Activated T-helper 2 cell treated with anti-CD3 and anti-CD28 coated beads, Interferon-gamma antibody, Interleukin-2, Interleukin-4, amounts not matched to agents 10 μg/mL and 5 μg/mL and 100 μg/mL, durations not matched to agents 14 hours and 24 hours and 36 hours (primary cell): ENCODE measurements around the gene PRR3. TPM values are rescaled to one million over a fixed set of nuclear protein-coding genes. Genes with fewer than 3 reads are reported as not detected.
A peak's percentile ranks its signal among the peaks of the same experiment; 100 is the strongest.
"Not testable (repeated sequence)": the region's sequence is repeated elsewhere in the genome, so short reads cannot be mapped to it uniquely, and the experiment has no call there.

Experiments
- DNase-seq: peaks from one replicate; pipeline ENCODE4 v3.0.0; 2021; ENCODE audit warnings: low spot score
- H3K27ac Mint-ChIP-seq: one replicate; pipeline ENCODE4 v1.8.0; 2021; ENCODE audit warnings: mixed read lengths
- H3K27me3 Mint-ChIP-seq: one replicate; pipeline ENCODE4 v1.8.0; 2021; ENCODE audit warnings: low read depth, mixed read lengths
- H3K36me3 Mint-ChIP-seq: one replicate; pipeline ENCODE4 v1.8.0; 2021; ENCODE audit warnings: low read depth, mixed read lengths
- H3K4me1 Mint-ChIP-seq: one replicate; pipeline ENCODE4 v1.8.0; 2021; ENCODE audit warnings: low read depth, mixed read lengths
- H3K4me3 Mint-ChIP-seq: one replicate; pipeline ENCODE4 v1.8.0; 2021; ENCODE audit warnings: low read depth, mild to moderate bottlenecking, moderate library complexity, mixed read lengths
- H3K9me3 Mint-ChIP-seq: one replicate; pipeline ENCODE4 v1.8.0; 2021; ENCODE audit warnings: mixed read lengths
- intact Hi-C: fragments of 100-400 bp; cut with micrococcal nuclease; formaldehyde crosslinking; loops from one replicate; pipeline ENCODE4 v1.15.1; 2023
- total RNA-seq: library from RNA; stranded (reverse); gene quantifications from 2 replicates; pipeline ENCODE4 v1.2.3, GENCODE V29; 2022

The PRR3 gene
- total RNA-seq, 1 donor from 2014 or later = 35.0 TPM

DNA sequence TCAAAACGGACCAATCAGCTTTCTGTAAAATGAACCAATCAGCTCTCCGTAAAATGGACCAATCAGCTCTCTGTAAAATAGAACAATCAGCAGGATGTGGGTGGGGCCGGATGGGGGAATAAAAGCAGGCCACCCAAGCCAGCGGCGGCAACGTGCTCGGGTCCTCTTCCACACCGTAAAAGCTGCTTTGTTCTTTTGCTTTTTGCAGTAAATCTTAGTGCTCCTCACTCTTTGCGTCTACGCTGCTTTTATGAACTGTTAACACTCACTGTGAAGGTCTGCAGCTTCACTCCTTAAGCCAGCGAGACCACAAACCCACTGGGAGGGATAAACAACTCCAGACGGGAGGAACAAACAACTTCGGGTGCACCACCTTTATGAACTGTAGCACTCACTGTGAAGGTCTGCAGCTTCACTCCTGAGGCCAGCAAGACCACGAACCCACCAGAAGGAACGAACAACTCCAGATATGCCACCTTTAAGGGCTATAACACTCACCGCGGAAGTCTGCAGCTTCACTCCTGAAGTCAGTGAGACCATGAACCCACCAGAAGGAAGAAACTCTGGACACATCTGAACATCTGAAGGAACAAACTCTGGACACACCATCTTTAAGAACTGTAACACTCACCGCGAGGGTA lies 38.5 kb upstream of the PRR3 start:
- not testable (repeated sequence) for H3K4me3 Mint-ChIP-seq, H3K27me3 Mint-ChIP-seq, DNase-seq
- Mint-ChIP-seq H3K4me1 (peaks cover 48% of the 10 kb centered on the region), H3K36me3 (peaks cover 36% of the 10 kb centered on the region), H3K9me3 (peaks cover 23% of the 10 kb centered on the region), H3K27ac (peak overlapping the region; percentile 28)
- intact Hi-C loops = loop anchor here (5.0 kb wide), 1 partner anchor 294 kb away; no protein-coding TSS in a partner anchor

- peaks cover 52% of the 10 kb centered on the region for H3K36me3 Mint-ChIP-seq
- peaks cover 52% of the 10 kb centered on the region for H3K4me1 Mint-ChIP-seq
- no peaks in the 10 kb centered on the region for H3K27me3 Mint-ChIP-seq
Measured at GRCh38 chr6:30520522-30520921, 36.6 kb upstream of the PRR3 start.

DNA sequence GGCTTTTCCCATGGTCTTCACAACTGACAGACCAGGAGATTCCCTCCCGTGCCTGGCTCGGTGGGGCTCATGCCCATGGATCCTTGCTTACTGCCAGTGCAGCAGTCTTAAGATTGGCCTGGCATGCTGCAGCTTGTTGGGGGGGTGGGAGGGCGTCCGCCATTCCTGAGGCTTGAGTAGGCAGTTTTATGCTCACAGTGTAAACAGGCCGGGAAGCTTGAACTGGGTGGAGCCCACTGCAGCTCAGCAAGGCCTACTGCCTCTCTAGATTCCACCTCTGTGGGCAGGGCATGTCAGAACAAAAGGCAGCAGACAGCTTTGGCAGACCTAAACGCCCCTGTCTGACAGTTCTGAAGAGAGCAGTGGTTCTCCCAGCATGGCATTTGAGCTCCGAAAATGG lies 36.0 kb upstream of the PRR3 start:
- peaks cover 53% of the 10 kb centered on the region for H3K4me1 Mint-ChIP-seq
- H3K27me3 Mint-ChIP-seq, H3K27ac Mint-ChIP-seq, H3K4me3 Mint-ChIP-seq, DNase-seq, intact Hi-C loops: not testable (repeated sequence)
- H3K9me3 Mint-ChIP-seq = peaks cover 37% of the 10 kb centered on the region
- peaks cover 57% of the 10 kb centered on the region for H3K36me3 Mint-ChIP-seq

More at GRCh38 chr6:30520522-30520921, 36.6 kb upstream of the PRR3 start:
- Mint-ChIP-seq H3K4me3 (no peak overlapping the region), H3K27ac (no peak overlapping the region), H3K9me3 (peaks cover 37% of the 10 kb centered on the region)
- DNase-seq = no peak
- intact Hi-C loops = no loop called here

DNA sequence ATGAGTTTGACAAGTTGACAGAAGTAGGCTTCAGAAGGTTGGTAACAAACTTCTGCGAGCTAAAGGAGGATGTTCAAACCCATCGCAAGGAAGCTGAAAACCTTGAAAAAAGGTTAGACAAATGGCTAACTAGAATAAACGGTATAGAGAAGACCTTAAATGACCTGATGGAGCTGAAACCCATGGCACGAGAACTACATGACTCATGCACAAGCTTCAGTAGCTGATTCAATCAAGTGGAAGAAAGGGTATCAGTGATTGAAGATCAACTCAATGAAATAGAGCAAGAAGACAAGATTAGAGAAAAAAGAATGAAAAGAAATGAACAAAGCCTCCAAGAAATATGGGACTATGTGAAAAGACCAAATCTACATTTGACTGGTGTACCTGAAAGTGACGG lies 35.1 kb upstream of the PRR3 start:
- DNase-seq, H3K27me3 Mint-ChIP-seq, intact Hi-C loops: not testable (repeated sequence)
- H3K4me3 Mint-ChIP-seq = peak overlapping the region; percentile 0
- peaks cover 58% of the 10 kb centered on the region for H3K36me3 Mint-ChIP-seq
- H3K9me3 Mint-ChIP-seq = peaks cover 37% of the 10 kb centered on the region
- peaks cover 52% of the 10 kb centered on the region for H3K4me1 Mint-ChIP-seq
- H3K27ac Mint-ChIP-seq = peak overlapping the region; percentile 64

DNA sequence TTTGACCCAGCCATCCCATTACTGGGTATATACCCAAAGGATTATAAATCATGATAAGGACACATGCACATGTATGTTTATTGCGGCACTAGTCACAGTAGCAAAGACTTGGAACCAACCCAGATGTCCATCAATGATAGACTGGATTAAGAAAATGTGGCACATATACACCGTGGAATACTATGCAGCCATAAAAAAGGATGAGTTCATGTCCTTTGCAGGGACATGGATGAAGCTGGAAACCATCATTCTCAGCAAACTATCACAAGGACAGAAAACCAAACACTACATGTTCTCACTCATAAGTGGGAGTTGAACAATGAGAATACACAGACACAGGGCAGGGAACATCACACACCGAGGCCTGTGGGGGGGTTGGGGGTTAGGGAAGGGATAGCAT lies 30.7 kb upstream of the PRR3 start:
- intact Hi-C loops = loop anchor here (5.0 kb wide), 2 partner anchors 211 to 314 kb away; partner anchors contain the start of gene TRIM26
- peaks cover 27% of the 10 kb centered on the region for H3K9me3 Mint-ChIP-seq
- H3K4me1 Mint-ChIP-seq = peaks cover 66% of the 10 kb centered on the region
- H3K36me3 Mint-ChIP-seq = peaks cover 37% of the 10 kb centered on the region
- not testable (repeated sequence) for H3K4me3 Mint-ChIP-seq, DNase-seq, H3K27ac Mint-ChIP-seq, H3K27me3 Mint-ChIP-seq

DNA sequence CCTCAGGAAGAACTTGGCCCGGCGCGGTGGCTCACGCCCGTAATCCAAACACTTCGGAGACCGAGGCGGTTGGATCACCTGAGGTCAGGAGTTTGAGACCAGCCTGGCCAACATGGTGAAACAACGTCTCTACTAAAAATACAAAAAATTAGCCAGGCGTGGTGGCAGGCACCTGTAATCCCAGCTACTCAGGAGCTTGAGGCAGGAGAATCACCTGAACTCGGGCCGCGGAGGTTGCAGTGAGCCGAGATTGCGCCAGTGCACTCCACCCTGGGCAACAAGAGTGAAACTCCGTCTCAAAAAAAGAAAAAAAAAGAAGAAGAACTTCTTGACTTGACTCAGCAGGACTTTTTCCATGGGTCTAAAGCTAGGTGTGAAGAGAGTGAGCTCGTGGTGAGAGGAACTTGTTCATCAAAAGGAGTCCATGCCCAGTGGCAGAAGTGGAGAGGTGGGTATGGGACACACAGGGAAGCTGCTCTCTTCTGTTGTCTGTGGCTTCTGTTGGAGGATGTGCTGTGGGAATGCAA lies 27.7 kb upstream of the PRR3 start:
- intact Hi-C loops = loop anchor here (1.0 to 5.0 kb wide), 4 partner anchors 13 to 317 kb away; partner anchors contain the start of genes HLA-E and TRIM26
- H3K27ac Mint-ChIP-seq = peak overlapping the region; percentile 83
- H3K4me1 Mint-ChIP-seq = peaks cover 58% of the 10 kb centered on the region
- not testable (repeated sequence) for DNase-seq, H3K4me3 Mint-ChIP-seq, H3K9me3 Mint-ChIP-seq, H3K27me3 Mint-ChIP-seq
- peaks cover 17% of the 10 kb centered on the region for H3K36me3 Mint-ChIP-seq

DNA sequence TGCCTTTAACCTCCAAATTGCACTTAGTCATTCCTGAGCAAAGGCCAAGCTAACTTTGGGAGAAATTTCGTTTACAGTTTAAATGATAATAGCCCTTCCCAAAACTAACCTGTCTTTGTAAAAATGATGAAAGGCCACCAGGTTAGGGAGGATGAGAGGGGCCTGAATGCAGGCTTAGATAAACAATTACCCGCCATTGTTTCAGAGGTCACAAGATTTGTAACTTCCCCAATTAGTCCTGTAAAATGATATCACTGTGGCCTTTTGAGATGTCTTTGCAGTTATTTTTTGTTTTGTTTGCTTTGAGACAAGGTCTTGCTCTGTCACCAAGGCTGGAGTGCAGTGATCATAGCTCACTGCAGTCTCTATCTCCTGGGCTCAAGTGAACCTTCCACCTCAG lies 27.1 kb upstream of the PRR3 start:
- peak overlapping the region; percentile 83 for H3K27ac Mint-ChIP-seq
- intact Hi-C loops = no loop called here
- DNase-seq = no peak
- peaks cover 54% of the 10 kb centered on the region for H3K4me1 Mint-ChIP-seq
- H3K36me3 Mint-ChIP-seq = peaks cover 11% of the 10 kb centered on the region
- no peaks in the 10 kb centered on the region for H3K27me3 Mint-ChIP-seq
- peaks cover 5% of the 10 kb centered on the region for H3K9me3 Mint-ChIP-seq
- no peak overlapping the region for H3K4me3 Mint-ChIP-seq

- Mint-ChIP-seq H3K27me3 (peaks cover 1% of the 10 kb centered on the region), H3K4me3 (no peak overlapping the region), H3K36me3 (no peaks in the 10 kb centered on the region), H3K4me1 (peaks cover 35% of the 10 kb centered on the region), H3K9me3 (no peaks in the 10 kb centered on the region), H3K27ac (no peak overlapping the region)
- DNase-seq = no peak
- intact Hi-C loops = no loop called here
Measured at GRCh38 chr6:30533460-30534294, 23.4 kb upstream of the PRR3 start.

DNA sequence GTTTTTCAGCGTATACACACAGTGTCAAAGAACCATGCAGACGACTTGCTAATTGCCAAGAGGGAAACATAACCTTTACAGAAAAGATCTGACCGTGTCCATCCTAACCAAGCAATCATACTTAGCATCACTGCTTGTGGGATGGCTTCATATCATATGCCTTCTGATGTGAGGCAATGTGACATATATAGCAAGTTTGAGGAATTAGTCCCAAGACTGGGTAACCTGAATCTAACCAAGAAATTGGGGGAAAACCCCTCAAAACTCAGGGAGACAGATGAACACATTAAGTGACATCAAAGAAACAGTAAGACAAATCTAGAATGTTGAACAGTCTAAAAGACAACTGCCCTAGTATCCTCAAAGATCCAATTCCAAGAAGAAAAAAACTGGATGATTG lies 19.2 kb upstream of the PRR3 start:
- Mint-ChIP-seq H3K36me3 (no peaks in the 10 kb centered on the region), H3K4me1 (peaks cover 23% of the 10 kb centered on the region), H3K27me3 (peaks cover 1% of the 10 kb centered on the region), H3K4me3 (no peak overlapping the region), H3K9me3 (no peaks in the 10 kb centered on the region), H3K27ac (no peak overlapping the region)
- intact Hi-C loops = no loop called here
- no peak for DNase-seq

DNA sequence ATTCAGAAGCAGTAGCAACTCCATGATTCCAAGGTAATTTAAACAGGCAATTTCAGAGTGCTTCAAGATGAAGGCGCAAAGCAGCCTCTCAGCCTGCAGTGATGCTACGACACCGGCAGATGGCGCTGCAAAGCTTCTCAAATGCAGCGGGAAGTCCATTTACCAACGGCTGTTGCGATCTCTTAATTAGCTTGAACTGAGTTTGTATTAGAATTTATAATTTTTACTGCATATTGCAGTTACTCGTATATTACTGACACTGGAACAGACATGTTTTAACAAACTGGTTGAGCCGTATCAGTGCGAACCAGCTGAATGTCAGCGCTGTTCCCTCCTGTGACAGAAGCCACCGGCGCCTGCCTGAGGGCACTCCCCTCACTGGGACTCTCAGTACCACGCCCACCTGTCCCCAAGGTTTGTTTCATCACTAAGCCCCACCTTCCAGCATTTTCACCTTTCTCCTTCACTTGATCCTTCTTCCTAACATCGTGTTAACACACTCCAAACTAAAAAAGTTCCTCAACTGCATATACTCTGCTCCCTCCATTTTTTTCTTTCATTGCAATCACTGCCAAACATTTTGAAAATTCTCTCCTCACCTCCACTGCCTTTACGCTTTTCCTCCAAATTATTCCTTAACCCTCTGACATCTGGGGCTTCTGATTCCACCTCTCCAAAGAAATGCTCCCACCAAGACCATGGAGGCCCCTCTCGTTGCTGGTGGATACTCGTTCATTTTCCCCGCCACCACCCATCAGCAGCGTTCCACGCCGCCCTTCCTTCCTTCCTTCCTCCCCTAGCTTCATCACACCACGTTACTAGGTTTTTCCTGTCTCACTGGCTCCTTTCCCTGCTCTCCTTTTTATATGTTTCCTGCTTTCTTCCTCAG lies 15.3 kb upstream of the PRR3 start:
- Mint-ChIP-seq H3K27ac (peak overlapping the region; percentile 23), H3K4me1 (peaks cover 31% of the 10 kb centered on the region), H3K4me3 (peak overlapping the region; percentile 67), H3K27me3 (peaks cover 1% of the 10 kb centered on the region), H3K36me3 (peaks cover 14% of the 10 kb centered on the region), H3K9me3 (no peaks in the 10 kb centered on the region)
- peak; percentile 71 for DNase-seq
- intact Hi-C loops = loop anchor here (2.0 to 5.0 kb wide), 2 partner anchors 45 to 56 kb away; no protein-coding TSS in a partner anchor

GRCh38 chr6:30542404-30542725 lies 14.7 kb upstream of the PRR3 start:
- no peak for DNase-seq
- no peaks in the 10 kb centered on the region for H3K9me3 Mint-ChIP-seq

DNA sequence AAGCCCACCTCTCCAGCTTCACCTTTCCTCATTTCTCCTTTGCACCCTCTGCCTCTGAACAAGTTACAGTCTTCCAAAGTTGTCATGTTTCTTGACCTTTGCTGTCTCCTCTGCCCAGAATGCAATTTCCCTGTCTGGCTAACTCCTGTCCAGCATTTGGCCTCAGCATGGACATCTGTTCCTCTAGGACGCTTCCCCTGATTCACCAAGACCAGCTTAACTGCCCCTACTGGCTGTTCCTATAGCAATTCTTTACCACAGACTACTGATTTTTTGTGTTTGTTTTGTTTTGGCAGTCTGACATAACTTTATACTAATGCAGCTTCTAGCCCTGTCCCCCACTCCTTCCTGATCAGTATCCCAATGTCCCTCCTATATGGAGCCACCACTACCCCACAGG lies 14.2 kb upstream of the PRR3 start:
- DNase-seq = no peak
- Mint-ChIP-seq H3K27me3 (peaks cover 1% of the 10 kb centered on the region), H3K27ac (no peak overlapping the region), H3K9me3 (no peaks in the 10 kb centered on the region), H3K36me3 (peaks cover 17% of the 10 kb centered on the region), H3K4me1 (peaks cover 31% of the 10 kb centered on the region), H3K4me3 (peak overlapping the region; percentile 17)
- intact Hi-C loops = loop anchor here (5.0 kb wide), 1 partner anchor 54 kb away; no protein-coding TSS in a partner anchor

More at GRCh38 chr6:30542404-30542725, 14.7 kb upstream of the PRR3 start:
- Mint-ChIP-seq H3K4me1 (peaks cover 31% of the 10 kb centered on the region), H3K27me3 (peaks cover 1% of the 10 kb centered on the region), H3K36me3 (peaks cover 17% of the 10 kb centered on the region), H3K4me3 (peak overlapping the region; percentile 67), H3K27ac (no peak overlapping the region)
- intact Hi-C loops = loop anchor here (5.0 kb wide), 1 partner anchor 55 kb away; no protein-coding TSS in a partner anchor
